ENCODE results near the gene CLDN6.

The CLDN6 gene

GRCh38 chr16:2967211-2967631, 50.8 kb downstream of the CLDN6 start:
- TF ChIP-seq RARB (CRISPR knock-in tag; IDR thresholded peaks at IDR 0.05) = no peak
- no peak for ATAC-seq

DNA sequence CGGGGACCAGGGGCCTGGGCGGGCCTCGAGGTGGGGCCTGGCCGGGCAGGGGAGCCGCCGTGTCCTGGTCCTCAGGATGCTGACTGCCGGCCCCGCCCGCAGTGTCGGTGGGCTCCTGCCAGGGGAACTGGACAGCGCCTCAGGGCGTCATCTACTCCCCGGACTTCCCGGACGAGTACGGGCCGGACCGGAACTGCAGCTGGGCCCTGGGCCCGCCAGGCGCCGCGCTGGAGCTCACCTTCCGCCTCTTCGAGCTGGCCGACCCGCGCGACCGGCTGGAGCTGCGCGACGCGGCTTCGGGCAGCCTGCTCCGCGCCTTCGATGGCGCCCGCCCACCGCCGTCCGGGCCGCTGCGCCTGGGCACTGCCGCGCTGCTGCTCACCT, 51.2 kb downstream of the CLDN6 start:
- TF ChIP-seq ZFP30 (CRISPR knock-in tag; IDR thresholded peaks at IDR 0.05) (no peak), TCF4 (CRISPR knock-in tag; IDR thresholded peaks at IDR 0.05; ENCODE audit: borderline replicate concordance) (no peak), ARNTL (CRISPR knock-in tag; IDR thresholded peaks at IDR 0.05; ENCODE audit: borderline replicate concordance, low read depth) (no peak), CSDC2 (CRISPR knock-in tag; IDR thresholded peaks at IDR 0.05) (no peak), RARB (CRISPR knock-in tag; IDR thresholded peaks at IDR 0.05) (no peak), CREB5 (CRISPR knock-in tag; IDR thresholded peaks at IDR 0.05; ENCODE audit: low read depth) (no peak), TSHZ2 (CRISPR knock-in tag; IDR thresholded peaks at IDR 0.05) (no peak), PPARA (CRISPR knock-in tag; IDR thresholded peaks at IDR 0.05; ENCODE audit: borderline replicate concordance) (no peak), ISL1 (CRISPR knock-in tag; IDR thresholded peaks at IDR 0.05) (no peak), ZC3H10 (CRISPR knock-in tag; IDR thresholded peaks at IDR 0.05) (no peak), TOX (CRISPR knock-in tag; IDR thresholded peaks at IDR 0.05; ENCODE audit: borderline replicate concordance) (no peak), OSR1 (CRISPR knock-in tag; IDR thresholded peaks at IDR 0.05) (no peak), ZNF565 (CRISPR knock-in tag; conservative IDR thresholded peaks at IDR 0.05; ENCODE audit: low read depth) (no peak), ESRRG (CRISPR knock-in tag; IDR thresholded peaks at IDR 0.05) (no peak), ZFP3 (CRISPR knock-in tag; IDR thresholded peaks at IDR 0.05) (no peak), GLIS3 (CRISPR knock-in tag; IDR thresholded peaks at IDR 0.05) (no peak), SNAI2 (CRISPR knock-in tag; IDR thresholded peaks at IDR 0.05) (no peak)
- TF ChIP-seq, protein P1, sequence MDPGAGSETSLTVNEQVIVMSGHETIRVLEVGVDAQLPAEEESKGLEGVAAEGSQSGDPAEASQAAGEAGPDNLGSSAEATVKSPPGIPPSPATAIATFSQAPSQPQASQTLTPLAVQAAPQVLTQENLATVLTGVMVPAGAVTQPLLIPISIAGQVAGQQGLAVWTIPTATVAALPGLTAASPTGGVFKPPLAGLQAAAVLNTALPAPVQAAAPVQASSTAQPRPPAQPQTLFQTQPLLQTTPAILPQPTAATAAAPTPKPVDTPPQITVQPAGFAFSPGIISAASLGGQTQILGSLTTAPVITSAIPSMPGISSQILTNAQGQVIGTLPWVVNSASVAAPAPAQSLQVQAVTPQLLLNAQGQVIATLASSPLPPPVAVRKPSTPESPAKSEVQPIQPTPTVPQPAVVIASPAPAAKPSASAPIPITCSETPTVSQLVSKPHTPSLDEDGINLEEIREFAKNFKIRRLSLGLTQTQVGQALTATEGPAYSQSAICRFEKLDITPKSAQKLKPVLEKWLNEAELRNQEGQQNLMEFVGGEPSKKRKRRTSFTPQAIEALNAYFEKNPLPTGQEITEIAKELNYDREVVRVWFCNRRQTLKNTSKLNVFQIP (CRISPR knock-in tag; IDR thresholded peaks at IDR 0.05; ENCODE audit: borderline replicate concordance, low read depth) = no peak
- ATAC-seq = no peak

GRCh38 chr16:2966043-2966807, 51.8 kb downstream of the CLDN6 start:
- ATAC-seq = no peak
- TF ChIP-seq ESRRG (CRISPR knock-in tag; IDR thresholded peaks at IDR 0.05) (no peak), ZNF565 (CRISPR knock-in tag; conservative IDR thresholded peaks at IDR 0.05; ENCODE audit: low read depth) (no peak), ZNF8 (CRISPR knock-in tag; IDR thresholded peaks at IDR 0.05) (no peak), CSDC2 (CRISPR knock-in tag; IDR thresholded peaks at IDR 0.05) (no peak), ARNTL (CRISPR knock-in tag; IDR thresholded peaks at IDR 0.05; ENCODE audit: borderline replicate concordance, low read depth) (no peak), RARB (CRISPR knock-in tag; IDR thresholded peaks at IDR 0.05) (no peak), ISL1 (CRISPR knock-in tag; IDR thresholded peaks at IDR 0.05) (no peak), TOX (CRISPR knock-in tag; IDR thresholded peaks at IDR 0.05; ENCODE audit: borderline replicate concordance) (no peak)
